Transverse colon (tissue), 4 donors: ENCODE data around the gene TP53BP2.

Source experiments
- CTCF ChIP-seq, 5 experiments: fragments of 200-600 bp in 3 of 5; fragments of 450-650 bp in 2 of 5; sonication (generic) in 3 of 5; IDR thresholded peaks; 1 replicate in 2 of 5; 2 replicates in 3 of 5; pipeline ENCODE4 v1.5.1; 2016 to 2017; ENCODE audit warnings: antibody characterized with exemption in 5 of 5, inconsistent platforms in 3 of 5, mild to moderate bottlenecking in 2 of 5, moderate library complexity in 1 of 5
- EP300 ChIP-seq: sonication (generic); formaldehyde crosslinking; IDR thresholded peaks from one replicate; pipeline ENCODE4 v1.6.1; 2017; ENCODE audit warnings: antibody characterized with exemption, low read depth
- POLR2A ChIP-seq: fragments of 450-650 bp; IDR thresholded peaks from one replicate; pipeline ENCODE4 v1.6.1; 2016; ENCODE audit warnings: antibody characterized with exemption, mild to moderate bottlenecking, moderate library complexity
- POLR2AphosphoS5 ChIP-seq, 3 donors: sonication (generic); formaldehyde crosslinking; IDR thresholded peaks; one replicate each; pipeline ENCODE4 v1.6.1; 2016; ENCODE audit warnings: antibody characterized with exemption in 3 of 3

DNA sequence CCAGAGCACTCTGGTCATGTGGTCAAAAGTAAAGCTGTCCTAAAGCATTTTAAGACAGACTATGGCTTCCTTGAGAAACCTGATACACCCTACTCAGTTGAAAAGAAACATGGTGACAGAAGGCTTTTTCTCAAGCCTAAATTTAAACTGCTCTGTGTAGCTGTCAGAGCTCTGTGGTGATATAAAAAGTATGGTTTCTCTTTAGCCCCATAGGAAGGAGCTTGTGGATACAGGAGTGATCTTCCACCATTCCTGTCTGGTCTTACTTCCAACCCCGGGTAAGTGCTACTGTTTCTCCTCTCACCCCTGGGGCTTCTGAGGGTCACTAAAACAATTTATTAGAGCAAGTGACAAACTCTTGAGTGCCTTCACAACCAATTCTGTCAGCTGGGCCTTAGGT, 8.5 kb downstream of the TP53BP2 start:
- TF ChIP-seq CTCF (IDR thresholded peaks at IDR 0.05) (no peak), EP300 (no peak), POLR2A (no peak), POLR2AphosphoS5 (IDR thresholded peaks at IDR 0.05) (no peak)
